PC-9 (cell line): Measurements from ENCODE around the gene DOCK2.

Experiments
- EZH2 ChIP-seq: fragments of 200-600 bp; sonication (generic); IDR thresholded peaks from 2 replicates; pipeline ENCODE4 v1.8.0; 2017; ENCODE audit warnings: antibody characterized with exemption, low read depth
- TF ChIP-seq, protein P1 (sequence below): fragments of 200-600 bp; sonication (generic); conservative IDR thresholded peaks from 2 replicates; pipeline ENCODE4 v1.6.1; 2017; ENCODE audit warnings: mixed run types, antibody characterized with exemption, mild to moderate bottlenecking, moderate library complexity

DNA sequence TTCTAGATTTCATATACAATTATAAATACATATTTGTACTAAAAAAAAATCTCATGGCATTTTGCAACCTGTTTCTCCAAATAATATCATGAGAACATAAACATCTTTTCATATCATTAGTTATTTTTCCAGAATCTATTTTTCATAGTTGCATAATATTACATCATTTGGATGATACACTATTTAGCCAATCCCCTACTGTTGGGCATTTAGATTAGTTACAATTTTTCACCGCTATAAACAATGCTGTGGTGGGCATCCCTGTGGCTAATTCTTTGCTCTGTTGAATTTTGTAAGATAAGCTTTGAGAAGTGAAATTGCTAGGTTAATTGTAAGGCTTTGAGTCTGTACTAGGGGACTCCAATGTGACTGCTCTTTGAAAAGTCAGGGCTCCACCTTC is 466.4 kb downstream of the DOCK2 start:
- TF ChIP-seq, protein P1, sequence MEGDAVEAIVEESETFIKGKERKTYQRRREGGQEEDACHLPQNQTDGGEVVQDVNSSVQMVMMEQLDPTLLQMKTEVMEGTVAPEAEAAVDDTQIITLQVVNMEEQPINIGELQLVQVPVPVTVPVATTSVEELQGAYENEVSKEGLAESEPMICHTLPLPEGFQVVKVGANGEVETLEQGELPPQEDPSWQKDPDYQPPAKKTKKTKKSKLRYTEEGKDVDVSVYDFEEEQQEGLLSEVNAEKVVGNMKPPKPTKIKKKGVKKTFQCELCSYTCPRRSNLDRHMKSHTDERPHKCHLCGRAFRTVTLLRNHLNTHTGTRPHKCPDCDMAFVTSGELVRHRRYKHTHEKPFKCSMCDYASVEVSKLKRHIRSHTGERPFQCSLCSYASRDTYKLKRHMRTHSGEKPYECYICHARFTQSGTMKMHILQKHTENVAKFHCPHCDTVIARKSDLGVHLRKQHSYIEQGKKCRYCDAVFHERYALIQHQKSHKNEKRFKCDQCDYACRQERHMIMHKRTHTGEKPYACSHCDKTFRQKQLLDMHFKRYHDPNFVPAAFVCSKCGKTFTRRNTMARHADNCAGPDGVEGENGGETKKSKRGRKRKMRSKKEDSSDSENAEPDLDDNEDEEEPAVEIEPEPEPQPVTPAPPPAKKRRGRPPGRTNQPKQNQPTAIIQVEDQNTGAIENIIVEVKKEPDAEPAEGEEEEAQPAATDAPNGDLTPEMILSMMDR, result no peak
- no peak for TF ChIP-seq EZH2
